ENCODE results near the gene OR10K2. TPM values are rescaled to one million over a fixed set of nuclear protein-coding genes. Genes with fewer than 3 reads are reported as not detected.

Gene OR10K2
- total and polyA plus RNA-seq, 2 of the 8 experiments (the other 6 are each of a cell fraction or from before 2014, with no cell fraction given) = not detected

- TF ChIP-seq CTCF (IDR thresholded peaks at IDR 0.05; ENCODE audit: control extremely low read depth in 1 of 3, insufficient read depth in 1 of 3, low read depth in 1 of 3, low read length in 3 of 3) (no peak), GTF2F1 (IDR thresholded peaks at IDR 0.05; ENCODE audit: borderline replicate concordance, low read depth, low read length) (no peak), HDAC2 (IDR thresholded peaks at IDR 0.05; ENCODE audit: borderline replicate concordance in 1 of 2, low read depth in 2 of 2, low read length in 2 of 2) (no peak)
- TF ChIP-seq, protein P1, sequence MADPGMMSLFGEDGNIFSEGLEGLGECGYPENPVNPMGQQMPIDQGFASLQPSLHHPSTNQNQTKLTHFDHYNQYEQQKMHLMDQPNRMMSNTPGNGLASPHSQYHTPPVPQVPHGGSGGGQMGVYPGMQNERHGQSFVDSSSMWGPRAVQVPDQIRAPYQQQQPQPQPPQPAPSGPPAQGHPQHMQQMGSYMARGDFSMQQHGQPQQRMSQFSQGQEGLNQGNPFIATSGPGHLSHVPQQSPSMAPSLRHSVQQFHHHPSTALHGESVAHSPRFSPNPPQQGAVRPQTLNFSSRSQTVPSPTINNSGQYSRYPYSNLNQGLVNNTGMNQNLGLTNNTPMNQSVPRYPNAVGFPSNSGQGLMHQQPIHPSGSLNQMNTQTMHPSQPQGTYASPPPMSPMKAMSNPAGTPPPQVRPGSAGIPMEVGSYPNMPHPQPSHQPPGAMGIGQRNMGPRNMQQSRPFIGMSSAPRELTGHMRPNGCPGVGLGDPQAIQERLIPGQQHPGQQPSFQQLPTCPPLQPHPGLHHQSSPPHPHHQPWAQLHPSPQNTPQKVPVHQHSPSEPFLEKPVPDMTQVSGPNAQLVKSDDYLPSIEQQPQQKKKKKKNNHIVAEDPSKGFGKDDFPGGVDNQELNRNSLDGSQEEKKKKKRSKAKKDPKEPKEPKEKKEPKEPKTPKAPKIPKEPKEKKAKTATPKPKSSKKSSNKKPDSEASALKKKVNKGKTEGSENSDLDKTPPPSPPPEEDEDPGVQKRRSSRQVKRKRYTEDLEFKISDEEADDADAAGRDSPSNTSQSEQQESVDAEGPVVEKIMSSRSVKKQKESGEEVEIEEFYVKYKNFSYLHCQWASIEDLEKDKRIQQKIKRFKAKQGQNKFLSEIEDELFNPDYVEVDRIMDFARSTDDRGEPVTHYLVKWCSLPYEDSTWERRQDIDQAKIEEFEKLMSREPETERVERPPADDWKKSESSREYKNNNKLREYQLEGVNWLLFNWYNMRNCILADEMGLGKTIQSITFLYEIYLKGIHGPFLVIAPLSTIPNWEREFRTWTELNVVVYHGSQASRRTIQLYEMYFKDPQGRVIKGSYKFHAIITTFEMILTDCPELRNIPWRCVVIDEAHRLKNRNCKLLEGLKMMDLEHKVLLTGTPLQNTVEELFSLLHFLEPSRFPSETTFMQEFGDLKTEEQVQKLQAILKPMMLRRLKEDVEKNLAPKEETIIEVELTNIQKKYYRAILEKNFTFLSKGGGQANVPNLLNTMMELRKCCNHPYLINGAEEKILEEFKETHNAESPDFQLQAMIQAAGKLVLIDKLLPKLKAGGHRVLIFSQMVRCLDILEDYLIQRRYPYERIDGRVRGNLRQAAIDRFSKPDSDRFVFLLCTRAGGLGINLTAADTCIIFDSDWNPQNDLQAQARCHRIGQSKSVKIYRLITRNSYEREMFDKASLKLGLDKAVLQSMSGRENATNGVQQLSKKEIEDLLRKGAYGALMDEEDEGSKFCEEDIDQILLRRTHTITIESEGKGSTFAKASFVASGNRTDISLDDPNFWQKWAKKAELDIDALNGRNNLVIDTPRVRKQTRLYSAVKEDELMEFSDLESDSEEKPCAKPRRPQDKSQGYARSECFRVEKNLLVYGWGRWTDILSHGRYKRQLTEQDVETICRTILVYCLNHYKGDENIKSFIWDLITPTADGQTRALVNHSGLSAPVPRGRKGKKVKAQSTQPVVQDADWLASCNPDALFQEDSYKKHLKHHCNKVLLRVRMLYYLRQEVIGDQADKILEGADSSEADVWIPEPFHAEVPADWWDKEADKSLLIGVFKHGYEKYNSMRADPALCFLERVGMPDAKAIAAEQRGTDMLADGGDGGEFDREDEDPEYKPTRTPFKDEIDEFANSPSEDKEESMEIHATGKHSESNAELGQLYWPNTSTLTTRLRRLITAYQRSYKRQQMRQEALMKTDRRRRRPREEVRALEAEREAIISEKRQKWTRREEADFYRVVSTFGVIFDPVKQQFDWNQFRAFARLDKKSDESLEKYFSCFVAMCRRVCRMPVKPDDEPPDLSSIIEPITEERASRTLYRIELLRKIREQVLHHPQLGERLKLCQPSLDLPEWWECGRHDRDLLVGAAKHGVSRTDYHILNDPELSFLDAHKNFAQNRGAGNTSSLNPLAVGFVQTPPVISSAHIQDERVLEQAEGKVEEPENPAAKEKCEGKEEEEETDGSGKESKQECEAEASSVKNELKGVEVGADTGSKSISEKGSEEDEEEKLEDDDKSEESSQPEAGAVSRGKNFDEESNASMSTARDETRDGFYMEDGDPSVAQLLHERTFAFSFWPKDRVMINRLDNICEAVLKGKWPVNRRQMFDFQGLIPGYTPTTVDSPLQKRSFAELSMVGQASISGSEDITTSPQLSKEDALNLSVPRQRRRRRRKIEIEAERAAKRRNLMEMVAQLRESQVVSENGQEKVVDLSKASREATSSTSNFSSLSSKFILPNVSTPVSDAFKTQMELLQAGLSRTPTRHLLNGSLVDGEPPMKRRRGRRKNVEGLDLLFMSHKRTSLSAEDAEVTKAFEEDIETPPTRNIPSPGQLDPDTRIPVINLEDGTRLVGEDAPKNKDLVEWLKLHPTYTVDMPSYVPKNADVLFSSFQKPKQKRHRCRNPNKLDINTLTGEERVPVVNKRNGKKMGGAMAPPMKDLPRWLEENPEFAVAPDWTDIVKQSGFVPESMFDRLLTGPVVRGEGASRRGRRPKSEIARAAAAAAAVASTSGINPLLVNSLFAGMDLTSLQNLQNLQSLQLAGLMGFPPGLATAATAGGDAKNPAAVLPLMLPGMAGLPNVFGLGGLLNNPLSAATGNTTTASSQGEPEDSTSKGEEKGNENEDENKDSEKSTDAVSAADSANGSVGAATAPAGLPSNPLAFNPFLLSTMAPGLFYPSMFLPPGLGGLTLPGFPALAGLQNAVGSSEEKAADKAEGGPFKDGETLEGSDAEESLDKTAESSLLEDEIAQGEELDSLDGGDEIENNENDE (IDR thresholded peaks at IDR 0.05; ENCODE audit: insufficient replicate concordance, low read length) = no peak
Observed at GRCh38 chr1:158434741-158435140, 8.7 kb upstream of the OR10K2 start (continued).
